GM19023 (cell line): ENCODE results near the gene SYPL2.
A peak's percentile ranks its signal among the peaks of the same experiment; 100 is the strongest.

ENCODE experiments used
- ATAC-seq: cut with Tn5 transposase; IDR thresholded peaks from one replicate; pipeline ENCODE4 v1.9.1; 2021; ENCODE audit warnings: mild to moderate bottlenecking, moderate library complexity; ENCODE audit not compliant: unreplicated experiment

SYPL2 gene

DNA sequence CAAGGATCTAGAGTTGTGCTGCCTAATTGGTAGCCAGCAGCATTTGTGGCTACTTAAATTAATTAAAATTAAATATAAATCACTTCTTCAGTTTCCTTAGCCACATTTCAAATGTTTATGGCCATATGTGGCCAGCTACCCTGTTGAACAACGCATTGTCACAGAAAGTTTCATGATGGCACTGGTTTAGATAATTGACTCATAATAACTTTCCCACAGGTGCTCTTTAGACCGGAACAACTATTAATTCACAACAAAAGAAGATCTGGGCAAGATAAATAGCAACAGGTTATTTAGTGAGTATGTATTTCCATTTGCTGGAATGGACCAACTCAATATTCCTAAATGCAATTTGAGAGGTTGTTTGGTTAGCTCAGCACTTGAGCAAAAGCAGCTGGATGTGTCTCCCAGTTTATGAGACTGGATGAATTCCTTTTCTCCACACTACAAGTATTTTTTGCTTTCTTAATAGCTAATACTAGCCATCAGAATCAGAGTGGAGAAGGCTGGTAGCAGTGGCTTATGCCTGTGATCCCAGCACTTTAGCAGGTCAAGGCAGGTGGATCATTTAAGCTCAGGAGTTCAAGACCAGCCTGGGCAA, 46.9 kb downstream of the SYPL2 start:
- ATAC-seq, result no peak

DNA sequence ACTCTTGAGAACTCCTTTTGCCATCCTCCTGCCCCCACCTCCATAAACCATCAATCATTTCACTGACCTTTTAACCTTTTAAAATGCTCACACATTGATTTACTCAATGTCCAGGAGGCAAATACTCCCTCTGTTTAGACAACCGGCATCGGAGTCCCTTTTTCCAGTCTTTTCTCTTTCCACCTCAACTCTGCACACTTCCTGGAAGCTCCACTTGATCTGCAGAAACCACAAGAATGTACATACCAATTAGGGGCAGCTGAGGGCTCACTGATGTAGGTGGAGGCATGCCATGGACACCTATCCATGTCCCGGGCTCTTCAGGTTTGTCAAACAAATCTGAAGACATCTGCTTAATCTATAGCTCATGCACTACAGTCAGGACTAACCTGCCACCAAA, 48.5 kb downstream of the SYPL2 start:
- ATAC-seq, result no peak

DNA sequence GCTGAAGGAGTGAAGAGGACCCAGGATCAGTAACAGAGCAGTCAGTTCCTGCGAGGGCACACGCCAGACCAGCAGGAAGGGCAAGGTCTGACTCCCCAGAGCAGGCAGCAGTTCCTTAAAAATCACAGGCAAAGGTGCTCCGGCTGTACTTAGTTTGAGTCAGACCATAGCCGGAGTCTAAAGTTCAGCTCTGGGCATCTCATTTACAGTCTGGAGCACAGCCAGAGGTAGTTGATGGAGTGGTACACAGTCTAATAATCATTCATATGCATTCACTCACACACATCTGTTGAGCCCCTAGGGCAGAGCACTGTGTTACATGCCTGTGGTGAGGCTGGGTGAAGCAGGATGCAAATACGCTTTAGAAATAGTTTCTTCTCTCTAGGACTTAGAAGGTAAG, 50.5 kb downstream of the SYPL2 start:
- ATAC-seq, result no peak

DNA sequence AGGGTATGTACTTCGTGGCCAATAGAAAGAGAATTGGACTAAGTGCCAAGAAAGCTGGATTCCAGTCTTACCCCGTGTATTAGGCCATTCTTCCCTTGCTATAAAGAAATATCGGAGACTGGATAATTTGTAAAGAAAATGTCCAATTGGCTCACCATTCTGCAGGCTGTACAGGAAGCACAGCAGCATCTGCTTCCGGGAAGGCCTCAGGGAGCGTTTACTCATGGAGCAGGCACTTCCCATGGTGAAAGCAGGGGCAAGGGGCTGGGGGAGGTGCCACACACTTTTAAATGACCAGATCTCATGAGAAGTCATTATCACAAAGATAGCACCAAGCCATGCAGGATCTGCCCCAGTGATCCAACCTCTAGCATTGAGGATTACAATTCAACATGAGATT, 51.0 kb downstream of the SYPL2 start:
- no peak for ATAC-seq

DNA sequence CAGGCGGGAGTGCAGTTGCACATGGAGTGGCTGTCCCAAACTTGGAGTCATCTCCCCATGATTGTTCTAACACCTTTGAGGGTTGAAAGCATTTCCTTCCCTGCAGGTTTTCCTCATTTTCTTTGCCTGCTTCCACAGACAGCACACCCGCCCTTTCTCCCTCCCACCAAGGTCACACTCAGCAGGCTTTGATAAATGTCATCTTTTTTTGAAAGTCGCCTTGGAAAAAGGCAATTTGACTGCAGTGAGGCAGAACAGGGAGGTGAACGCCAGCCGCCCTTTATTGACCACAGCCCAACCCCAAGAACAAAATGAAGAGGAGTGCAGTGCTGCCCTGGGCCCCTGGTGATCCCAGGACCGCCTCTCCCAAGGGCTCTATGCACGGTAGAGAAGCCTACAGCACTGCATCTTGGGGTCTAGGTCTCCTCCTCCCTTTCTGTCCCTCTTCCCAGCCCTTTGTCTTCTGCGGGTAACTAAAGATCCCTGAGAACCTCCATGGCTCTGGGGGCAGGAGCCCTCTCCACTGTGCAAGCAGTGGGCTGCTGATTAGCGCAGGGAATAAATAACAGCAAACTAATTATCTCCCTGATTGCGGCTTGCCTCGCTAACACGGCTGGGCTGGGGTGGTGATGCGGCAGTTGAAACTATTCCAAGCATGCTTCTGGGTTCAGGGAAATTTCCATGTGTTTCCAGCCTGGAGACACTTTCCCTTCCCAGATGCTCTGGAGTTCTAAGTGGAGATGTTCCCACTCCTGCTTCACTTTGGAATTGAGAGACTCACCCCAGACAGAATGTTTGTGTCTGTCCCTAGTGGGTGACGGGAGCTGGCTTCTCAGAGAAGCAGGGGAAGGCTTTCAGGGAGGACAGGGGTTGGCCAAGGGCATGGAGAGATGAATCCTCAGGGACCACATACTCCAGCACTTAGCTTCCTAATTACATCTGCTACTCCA, 54.9 kb downstream of the SYPL2 start:
- ATAC-seq, result no peak

DNA sequence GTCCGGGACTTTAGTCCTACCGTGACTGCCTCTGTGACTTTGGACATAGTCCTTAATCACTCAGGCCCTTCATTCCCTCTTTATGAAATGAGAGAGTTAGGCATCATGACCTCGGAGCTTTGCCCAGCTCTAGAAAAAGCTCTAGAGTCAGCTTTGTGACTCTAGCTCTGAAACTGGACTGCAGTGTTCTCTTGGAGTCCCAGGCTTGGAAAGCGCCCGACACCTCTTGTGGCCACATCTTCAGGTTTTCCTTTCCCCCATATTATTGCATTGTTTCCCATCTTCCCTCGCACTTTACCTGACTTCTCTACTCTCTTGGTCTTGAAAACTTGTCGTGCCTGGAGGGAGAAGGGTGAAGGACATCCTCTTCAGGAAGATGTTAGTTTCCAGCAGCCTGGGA, 55.7 kb downstream of the SYPL2 start:
- ATAC-seq, result no peak

DNA sequence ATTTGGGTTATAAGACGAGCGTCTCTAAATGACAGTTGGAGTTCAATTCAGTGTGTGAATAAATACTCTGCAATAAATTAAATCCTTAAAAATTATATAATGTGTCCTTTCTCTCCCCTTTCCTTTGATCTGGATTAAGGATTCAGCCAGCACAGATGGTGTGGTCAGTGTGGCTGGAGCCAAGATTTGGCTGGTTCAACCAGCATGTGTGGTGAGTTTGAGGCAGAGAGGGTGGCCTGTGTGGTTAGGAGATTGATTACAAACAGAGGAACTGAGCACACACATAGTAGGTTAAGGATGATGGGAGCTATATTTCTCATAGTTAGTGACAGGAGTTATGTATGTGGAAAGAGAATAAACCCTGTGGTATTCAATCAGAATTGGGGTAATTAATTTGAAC, 57.4 kb downstream of the SYPL2 start:
- no peak for ATAC-seq

DNA sequence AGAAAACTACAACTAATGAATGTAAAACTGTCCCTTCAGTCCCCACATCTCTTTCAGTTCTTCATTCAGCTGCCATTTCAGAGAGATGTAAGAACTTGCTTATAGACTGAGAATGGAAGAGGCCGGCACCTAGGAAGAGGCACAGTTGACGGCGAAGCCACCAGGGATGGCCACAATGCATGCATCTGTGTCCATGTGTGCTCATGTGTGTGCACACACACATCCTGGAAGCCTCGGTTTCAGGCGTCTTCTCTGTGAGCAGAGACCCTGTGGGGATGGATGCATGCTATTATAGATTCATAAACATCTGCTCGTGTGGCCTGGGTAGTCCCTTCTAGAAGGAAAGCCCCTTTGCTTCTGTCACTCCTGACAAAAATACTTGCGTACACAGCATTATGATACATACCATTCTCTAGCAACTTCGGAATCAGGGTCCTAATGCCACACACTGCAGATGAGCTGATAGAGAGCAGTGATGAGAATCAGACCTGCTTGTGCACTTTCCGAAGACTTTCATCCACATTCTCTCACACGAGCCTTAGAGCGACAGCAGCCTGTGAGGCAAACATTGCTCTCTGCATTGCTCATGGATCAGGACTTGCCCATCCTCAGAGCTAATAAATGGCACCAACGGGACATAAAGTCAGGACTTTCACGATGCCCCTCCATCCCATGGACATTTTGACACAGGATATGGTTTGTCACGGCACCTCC, 60.9 kb downstream of the SYPL2 start:
- ATAC-seq, result peak; percentile 72

DNA sequence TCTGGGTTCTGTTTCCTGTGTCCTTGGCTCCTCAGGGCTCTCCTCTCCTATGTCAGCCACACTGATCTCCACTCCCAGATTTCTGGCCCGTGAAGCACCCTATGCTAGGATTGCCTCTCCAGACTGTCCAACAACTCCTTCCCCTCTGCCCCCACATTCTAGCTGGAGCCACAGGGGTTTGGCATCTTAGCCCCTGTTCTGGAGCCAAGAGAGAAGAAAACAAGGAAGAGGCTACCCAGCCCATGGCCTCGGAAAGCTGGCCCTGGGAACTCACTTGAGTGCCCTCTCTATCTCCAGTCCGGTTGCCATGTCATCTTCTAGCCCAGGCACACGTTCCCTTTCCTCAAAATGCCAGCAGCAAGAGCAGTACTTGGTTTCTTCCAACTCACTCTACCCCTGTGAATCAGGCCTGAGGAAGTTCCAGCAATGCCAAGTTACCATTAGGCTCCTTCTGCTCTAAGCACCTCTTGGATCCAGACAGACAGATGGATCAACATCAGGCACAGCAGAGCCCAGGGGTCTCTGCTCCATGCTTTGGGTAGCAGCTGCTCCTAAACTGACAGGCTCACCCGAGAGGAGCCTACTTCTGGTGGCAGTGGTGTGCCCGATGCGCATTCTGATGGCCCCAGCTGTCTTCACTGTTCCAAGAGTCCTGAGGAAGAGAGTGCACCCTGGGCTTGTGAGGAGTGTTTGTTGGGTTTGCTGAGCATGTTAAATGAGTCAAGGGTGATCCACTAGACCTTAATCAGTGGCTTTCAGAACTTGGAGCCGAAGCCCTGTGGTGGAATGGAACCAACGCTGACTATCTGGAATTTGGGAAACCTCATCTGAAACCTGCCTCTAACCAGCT, 61.7 kb downstream of the SYPL2 start:
- no peak for ATAC-seq

DNA sequence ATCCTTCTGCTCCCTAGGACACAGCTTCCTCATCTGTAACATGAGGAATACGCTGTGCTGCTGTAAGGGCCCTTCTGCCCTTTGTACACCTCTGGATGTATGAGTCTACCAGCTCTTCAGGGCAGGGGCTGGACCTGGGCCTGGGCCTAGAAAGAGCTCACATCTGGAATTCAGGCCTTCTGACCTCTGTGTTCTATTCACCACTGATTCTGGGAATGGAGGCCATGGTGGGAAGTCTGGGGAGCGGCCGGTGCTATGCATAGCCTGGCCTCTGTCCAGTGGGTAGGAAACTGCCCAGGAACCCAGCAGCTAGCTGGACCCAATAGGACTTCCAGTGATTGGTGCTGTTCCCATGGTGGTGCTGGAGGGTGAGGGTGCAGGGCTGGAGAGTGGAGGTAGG, 62.4 kb downstream of the SYPL2 start:
- ATAC-seq, result no peak

DNA sequence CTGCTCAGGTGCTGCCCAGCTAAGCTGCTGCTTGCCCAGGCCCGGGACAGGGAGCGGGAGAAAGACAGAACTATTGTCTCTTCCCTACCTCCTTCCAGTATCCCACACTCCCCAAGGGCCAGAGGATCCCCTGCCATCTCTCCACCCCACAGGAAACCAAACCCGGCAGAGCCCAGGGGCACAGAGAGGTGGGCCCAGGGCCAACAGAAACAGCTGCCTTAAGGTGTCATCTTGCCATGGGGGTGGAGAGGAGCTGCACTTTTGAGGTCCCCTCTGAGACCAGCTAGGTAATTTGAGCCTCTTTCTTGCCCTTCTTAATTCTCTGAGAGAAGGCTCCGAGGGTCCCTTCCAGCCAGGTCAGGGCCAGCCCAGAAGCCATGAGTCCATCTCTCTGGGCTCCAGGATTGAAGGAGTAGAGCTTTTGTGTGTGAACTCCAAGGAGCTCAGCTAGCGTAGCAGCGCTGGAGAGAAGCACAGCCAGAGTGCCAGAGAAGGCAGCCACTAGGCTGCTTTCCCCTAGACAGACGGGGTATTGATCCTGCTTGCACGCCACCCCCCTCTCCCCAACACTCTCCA, 63.6 kb downstream of the SYPL2 start:
- no peak for ATAC-seq

DNA sequence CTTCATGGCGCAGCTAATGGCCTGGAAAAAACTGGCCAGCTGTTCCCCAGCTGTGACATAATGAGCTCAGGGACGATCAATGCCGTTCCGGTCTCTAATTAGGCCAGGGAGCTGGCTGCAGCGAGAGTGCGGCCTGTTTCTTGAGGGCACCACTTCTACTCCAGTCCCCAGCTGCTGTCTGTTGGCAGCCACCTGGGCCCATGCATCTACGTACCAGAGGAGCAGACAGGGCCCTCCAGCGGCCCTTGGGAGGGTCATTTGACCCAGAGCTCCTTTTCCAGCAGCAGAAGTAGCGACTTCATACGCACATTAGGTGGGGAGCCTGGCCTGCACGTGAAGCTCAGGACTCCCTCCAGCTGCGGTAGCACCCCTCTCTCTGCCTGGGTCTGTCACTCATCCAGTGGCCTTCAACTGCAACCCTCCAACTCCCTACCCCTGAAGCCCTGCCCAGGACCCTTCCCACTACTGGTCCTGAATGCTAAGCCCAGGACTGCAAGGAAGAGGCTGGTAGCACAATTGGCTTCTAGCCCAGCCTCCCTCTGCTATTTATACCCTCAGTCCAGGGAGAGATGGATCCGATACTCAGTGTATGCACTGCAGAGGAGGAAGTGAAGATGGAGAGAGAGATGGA, 64.2 kb downstream of the SYPL2 start:
- ATAC-seq, result no peak

DNA sequence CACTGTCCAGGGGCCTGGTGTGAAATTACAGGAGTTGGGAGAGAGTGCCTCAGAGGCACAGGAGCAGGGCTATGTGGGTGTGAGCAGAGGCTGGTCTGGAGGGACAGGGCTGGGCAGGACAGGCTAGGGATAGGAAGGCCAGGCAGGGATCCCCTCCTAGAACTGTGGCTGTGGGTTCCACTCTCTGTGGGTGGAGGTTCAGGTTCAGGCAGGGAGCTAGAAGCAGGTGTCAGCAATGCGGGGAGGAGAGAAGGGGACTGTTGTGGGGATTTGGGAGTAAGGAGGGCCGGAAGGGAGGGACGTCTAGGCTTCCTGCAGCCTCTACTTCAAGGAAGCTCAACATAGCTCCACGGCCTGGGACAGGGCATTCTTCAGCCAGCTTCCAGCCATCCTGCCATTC, 65.0 kb downstream of the SYPL2 start:
- no peak for ATAC-seq
